Fibroblast of skin of left biceps (primary cell): Measurements from ENCODE around the gene VAMP3.
A peak's percentile ranks its signal among the peaks of the same experiment; 100 is the strongest.

Source experiments
- DNase-seq, 2 experiments: peaks; one replicate each; pipeline ENCODE4 v3.0.0-alpha.2; 2013; ENCODE audit warnings: low read depth in 2 of 2

The VAMP3 gene

GRCh38 chr1:7770997-7771822 lies at the start of gene VAMP3:
VAMP3 (plus strand) TSS chr1:7771296; CDS start chr1:7771384, 88 bp downstream.
- DNase-seq, result peak; percentile 25 to 36

- no peak for DNase-seq
These were observed 49.0 kb upstream of the VAMP3 start for GRCh38 chr1:7721940-7722669.

GRCh38 chr1:7722670-7723012 lies 48.5 kb upstream of the VAMP3 start:
- no peak for DNase-seq

- no peak for DNase-seq
These were observed 44.5 kb upstream of the VAMP3 start for GRCh38 chr1:7726623-7727022.

GRCh38 chr1:7727809-7728471 lies 43.2 kb upstream of the VAMP3 start:
- no peak for DNase-seq

- no peak for DNase-seq
These were observed 41.3 kb upstream of the VAMP3 start for GRCh38 chr1:7729761-7730160.

- DNase-seq, result no peak
These were observed 38.8 kb upstream of the VAMP3 start for GRCh38 chr1:7732331-7732730.

GRCh38 chr1:7733276-7733675 lies 37.8 kb upstream of the VAMP3 start:
- DNase-seq, result no peak

- no peak for DNase-seq
These were observed 33.1 kb upstream of the VAMP3 start for GRCh38 chr1:7738044-7738443.

- no peak for DNase-seq
These were observed 27.8 kb upstream of the VAMP3 start for GRCh38 chr1:7743346-7743745.

GRCh38 chr1:7744882-7745281 lies 26.2 kb upstream of the VAMP3 start:
- no peak for DNase-seq

GRCh38 chr1:7745783-7746182 lies 25.3 kb upstream of the VAMP3 start:
- DNase-seq, result no peak

GRCh38 chr1:7747605-7748004 lies 23.5 kb upstream of the VAMP3 start:
- DNase-seq, result no peak

GRCh38 chr1:7749126-7749525 lies 22.0 kb upstream of the VAMP3 start:
- DNase-seq, result no peak

- no peak for DNase-seq
These were observed 19.9 kb upstream of the VAMP3 start for GRCh38 chr1:7751174-7751573.

- peak; percentile 20 to 24 for DNase-seq
These were observed 18.3 kb upstream of the VAMP3 start for GRCh38 chr1:7752512-7753417.

- DNase-seq, result no peak
These were observed 17.5 kb upstream of the VAMP3 start for GRCh38 chr1:7753641-7754040.

GRCh38 chr1:7754234-7754633 lies 16.9 kb upstream of the VAMP3 start:
- no peak for DNase-seq

GRCh38 chr1:7755448-7755847 lies 15.6 kb upstream of the VAMP3 start:
- DNase-seq, result no peak

GRCh38 chr1:7760245-7760644 lies 10.9 kb upstream of the VAMP3 start:
- no peak for DNase-seq

- no peak for DNase-seq
These were observed 10.0 kb upstream of the VAMP3 start for GRCh38 chr1:7761103-7761502.

GRCh38 chr1:7767176-7767575 lies 3.9 kb upstream of the VAMP3 start:
- DNase-seq, result no peak
